ENCODE measurements around the gene RGS3. TPM values are rescaled to one million over a fixed set of nuclear protein-coding genes. Genes with fewer than 3 reads are reported as not detected.

RGS3 gene
- total RNA-seq, 4 donors from 2014 or later = 43.0 to 66.2 (median 55.6) TPM

DNA sequence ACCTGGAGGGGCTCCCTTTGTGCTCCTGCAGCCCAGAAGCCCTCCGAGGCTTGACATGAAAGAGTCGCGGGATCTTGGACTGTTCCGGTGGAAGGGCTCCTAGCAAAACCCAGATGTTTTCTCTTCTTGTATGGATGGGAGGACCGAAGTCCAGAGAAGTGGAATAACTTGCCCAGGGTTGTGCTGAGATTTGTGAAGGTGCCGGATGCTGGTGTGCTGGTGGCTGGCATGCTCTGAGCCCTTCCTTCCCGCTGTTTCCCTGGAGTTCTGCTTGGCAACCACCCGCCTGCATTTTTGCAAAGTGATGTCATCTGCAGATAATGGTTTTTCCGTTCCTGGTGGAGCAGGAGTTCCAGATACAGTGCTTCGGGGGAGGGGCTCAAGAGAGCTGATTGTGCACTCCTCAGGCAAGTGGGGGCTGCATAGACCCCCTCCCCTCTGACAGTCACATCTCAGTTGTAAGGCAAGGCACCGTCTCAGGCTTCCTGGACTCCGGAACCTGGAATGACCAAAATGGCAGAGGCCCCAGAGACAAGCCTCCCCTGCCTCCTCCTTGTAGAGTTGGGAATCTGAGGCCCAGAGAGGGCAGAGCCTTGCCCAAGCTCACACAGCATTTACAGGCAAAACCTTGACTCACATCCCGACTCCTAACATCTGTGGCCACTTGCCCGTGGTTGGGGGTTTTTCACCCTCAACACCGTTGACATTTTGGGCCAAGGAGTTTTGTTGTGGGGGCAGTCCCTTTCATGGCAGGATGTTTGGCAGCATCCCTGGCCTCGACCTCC, 157.0 kb downstream of the RGS3 start:
- intact Hi-C loops (cut with DNase I) = no loop called here
- peak; percentile 82 to 88 for DNase-seq
- H3K27ac ChIP-seq = peak overlapping the region; percentile 77 to 88 (median 88)
- TF ChIP-seq POLR2A (IDR thresholded peaks at IDR 0.05) = peak in 1 of 2 donors; percentile 9
- TF ChIP-seq, protein P1, sequence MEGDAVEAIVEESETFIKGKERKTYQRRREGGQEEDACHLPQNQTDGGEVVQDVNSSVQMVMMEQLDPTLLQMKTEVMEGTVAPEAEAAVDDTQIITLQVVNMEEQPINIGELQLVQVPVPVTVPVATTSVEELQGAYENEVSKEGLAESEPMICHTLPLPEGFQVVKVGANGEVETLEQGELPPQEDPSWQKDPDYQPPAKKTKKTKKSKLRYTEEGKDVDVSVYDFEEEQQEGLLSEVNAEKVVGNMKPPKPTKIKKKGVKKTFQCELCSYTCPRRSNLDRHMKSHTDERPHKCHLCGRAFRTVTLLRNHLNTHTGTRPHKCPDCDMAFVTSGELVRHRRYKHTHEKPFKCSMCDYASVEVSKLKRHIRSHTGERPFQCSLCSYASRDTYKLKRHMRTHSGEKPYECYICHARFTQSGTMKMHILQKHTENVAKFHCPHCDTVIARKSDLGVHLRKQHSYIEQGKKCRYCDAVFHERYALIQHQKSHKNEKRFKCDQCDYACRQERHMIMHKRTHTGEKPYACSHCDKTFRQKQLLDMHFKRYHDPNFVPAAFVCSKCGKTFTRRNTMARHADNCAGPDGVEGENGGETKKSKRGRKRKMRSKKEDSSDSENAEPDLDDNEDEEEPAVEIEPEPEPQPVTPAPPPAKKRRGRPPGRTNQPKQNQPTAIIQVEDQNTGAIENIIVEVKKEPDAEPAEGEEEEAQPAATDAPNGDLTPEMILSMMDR (IDR thresholded peaks at IDR 0.05) = no peak
- no peaks in the 10 kb centered on the region for H3K9me3 ChIP-seq
- WGBS, 2 donors = 43 to 48% methylated on average over 16 of the region's 16 CpGs
- peaks cover 23 to 46% of the 10 kb centered on the region in 2 donors for H3K4me1 ChIP-seq
- no peak overlapping the region for H3K4me3 ChIP-seq (replicated peaks in 1 of 3)
- H3K27me3 ChIP-seq = no peaks in the 10 kb centered on the region
- H3K36me3 ChIP-seq = no peaks in the 10 kb centered on the region

DNA sequence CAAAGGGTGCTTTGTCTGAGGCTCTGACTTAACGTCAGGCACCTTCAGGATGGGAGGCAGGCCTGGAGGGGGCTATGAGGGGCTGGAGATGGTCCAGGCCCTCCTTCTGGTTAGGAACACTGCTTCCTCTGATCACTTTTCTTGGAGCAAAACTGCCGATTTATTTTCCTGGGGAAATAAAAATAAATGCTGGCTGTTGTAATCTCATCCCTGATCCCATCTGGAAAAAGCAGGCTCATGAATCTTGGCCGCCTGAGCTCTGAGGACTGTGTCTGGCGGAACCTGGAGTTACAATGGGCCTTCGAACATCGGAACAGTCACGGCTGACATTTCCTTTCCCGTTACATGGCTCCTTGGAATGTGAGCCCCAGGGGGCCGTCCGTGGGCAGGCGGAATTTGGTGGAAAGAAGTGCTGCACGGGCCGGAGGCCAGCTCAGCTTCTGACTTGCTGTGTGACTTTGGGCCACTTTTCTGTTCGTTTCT, 157.8 kb downstream of the RGS3 start:
- H3K4me1 ChIP-seq = peaks cover 23 to 38% of the 10 kb centered on the region in 2 donors
- H3K36me3 ChIP-seq = no peaks in the 10 kb centered on the region
- intact Hi-C loops (cut with DNase I) = no loop called here
- no peaks in the 10 kb centered on the region for H3K27me3 ChIP-seq
- H3K4me3 ChIP-seq (replicated peaks in 1 of 3) = no peak overlapping the region
- 15 to 25% methylated on average over 13 to 14 of the region's 14 CpGs for WGBS, 2 donors
- TF ChIP-seq, protein P1 (IDR thresholded peaks at IDR 0.05) = no peak
- TF ChIP-seq POLR2A (IDR thresholded peaks at IDR 0.05) = peak in 1 of 2 donors; percentile 16
- no peaks in the 10 kb centered on the region for H3K9me3 ChIP-seq
- peak; percentile 89 for DNase-seq
- peak overlapping the region; percentile 77 to 88 (median 88) for H3K27ac ChIP-seq

DNA sequence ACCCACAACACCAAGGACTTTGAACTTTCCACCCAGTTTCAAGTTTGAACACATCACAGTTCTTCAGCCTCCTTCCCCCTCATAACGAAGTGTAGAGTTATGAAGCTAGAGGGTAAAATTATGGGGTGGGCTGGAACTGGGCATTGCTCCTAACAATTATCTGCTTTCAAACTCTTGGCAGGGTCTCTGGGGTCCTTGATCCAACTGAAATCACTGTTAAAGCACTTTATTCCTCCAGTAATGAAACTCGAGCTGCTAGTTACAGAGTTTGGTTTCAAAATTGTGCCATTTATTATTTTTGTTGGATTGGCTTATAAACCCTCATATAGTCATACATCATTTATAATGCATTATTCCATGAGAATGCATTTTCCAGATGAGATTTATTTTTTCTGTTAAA, 158.5 kb downstream of the RGS3 start:
- no peak for TF ChIP-seq POLR2A (IDR thresholded peaks at IDR 0.05)
- TF ChIP-seq, protein P1 (IDR thresholded peaks at IDR 0.05) = no peak
- H3K4me1 ChIP-seq = peaks cover 23 to 36% of the 10 kb centered on the region in 2 donors
- H3K36me3 ChIP-seq = no peaks in the 10 kb centered on the region
- no peak overlapping the region for H3K4me3 ChIP-seq (replicated peaks in 1 of 3)
- no peaks in the 10 kb centered on the region for H3K9me3 ChIP-seq
- intact Hi-C loops (cut with DNase I) = no loop called here
- no peak for DNase-seq
- peak overlapping the region; percentile 77 to 88 (median 88) for H3K27ac ChIP-seq
- no peaks in the 10 kb centered on the region for H3K27me3 ChIP-seq
- WGBS, 2 donors = 74 to 89% methylated on average over 2 of the region's 2 CpGs

DNA sequence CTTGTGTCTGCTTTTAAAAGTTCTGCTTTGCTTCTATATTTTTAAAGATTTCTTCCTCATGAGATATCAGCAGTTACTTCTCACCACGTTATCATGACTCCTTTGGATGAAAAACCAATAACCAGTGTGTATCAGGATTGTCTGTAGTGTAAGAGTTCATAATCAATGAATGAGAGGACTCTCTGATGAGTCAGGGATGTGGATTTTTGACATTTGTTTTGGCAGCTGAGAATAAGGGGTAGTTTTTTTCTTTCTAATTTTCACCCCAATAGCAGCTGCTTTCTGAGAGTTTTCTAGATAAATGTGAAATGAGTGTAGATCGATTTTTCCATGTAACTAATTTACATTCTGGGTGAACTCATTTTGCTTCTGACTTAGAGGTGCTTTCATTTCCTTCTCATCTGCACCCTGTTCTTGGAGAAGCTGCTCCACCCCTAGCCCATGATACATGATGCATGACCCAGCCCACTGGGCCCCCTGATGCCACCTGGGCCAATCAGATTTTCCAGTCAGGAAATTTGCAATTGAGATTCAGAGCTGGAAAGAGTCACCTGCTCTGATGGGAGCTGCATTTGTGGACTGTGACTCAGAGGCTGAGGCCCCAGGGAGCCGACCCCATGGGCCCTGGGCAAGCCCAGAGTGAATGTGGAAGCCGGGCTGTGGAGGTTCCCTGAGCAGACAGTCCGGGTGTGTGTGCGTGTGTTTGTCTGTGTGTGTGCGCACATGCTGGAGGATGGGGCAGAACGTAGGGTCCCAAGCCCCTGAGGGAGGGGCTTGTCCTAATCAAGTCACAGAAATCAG, 159.3 kb downstream of the RGS3 start:
- peaks cover 23 to 36% of the 10 kb centered on the region in 2 donors for H3K4me1 ChIP-seq
- no peak overlapping the region for H3K4me3 ChIP-seq (replicated peaks in 1 of 3)
- DNase-seq = no peak
- TF ChIP-seq, protein P1 (IDR thresholded peaks at IDR 0.05) = no peak
- H3K27ac ChIP-seq = no peak overlapping the region
- H3K36me3 ChIP-seq = no peaks in the 10 kb centered on the region
- H3K27me3 ChIP-seq = no peaks in the 10 kb centered on the region
- no peaks in the 10 kb centered on the region for H3K9me3 ChIP-seq
- WGBS, 2 donors = 76 to 79% methylated on average over 8 of the region's 8 CpGs
- intact Hi-C loops (cut with DNase I) = no loop called here

Data from thyroid gland (tissue), 4 donors.